SK-N-MC (cell line): ENCODE data around the gene ALG12.

Source experiments
- DNase-seq: peaks from one replicate; pipeline ENCODE4 v3.0.0-alpha.2; 2011; ENCODE audit warnings: low read depth, low spot score
- H3K27ac ChIP-seq: fragments of 200-600 bp; sonication (generic); 2 replicates; pipeline ENCODE4 v1.5.1; 2016; ENCODE audit warnings: mixed run types
- H3K36me3 ChIP-seq: fragments of 200-600 bp; sonication (generic); 2 replicates; pipeline ENCODE4 v1.6.1; 2017; ENCODE audit warnings: antibody characterized with exemption, low read length, mixed read lengths; ENCODE audit not compliant: insufficient read depth
- H3K4me3 ChIP-seq: fragments of 200-600 bp; sonication (generic); 2 replicates; pipeline ENCODE4 v1.5.1; 2016
- H3K9ac ChIP-seq: fragments of 200-600 bp; sonication (generic); 2 replicates; pipeline ENCODE4 v1.8.0; 2017; ENCODE audit warnings: mixed run types, mixed read lengths; ENCODE audit not compliant: insufficient read length
- H3K9me3 ChIP-seq: fragments of 200-600 bp; sonication (generic); 2 replicates; pipeline ENCODE4 v1.6.1; 2017; ENCODE audit warnings: low read depth, mild to moderate bottlenecking, antibody characterized with exemption, low read length, moderate library complexity, mixed read lengths
- EZH2 ChIP-seq: fragments of 200-600 bp; sonication (generic); IDR thresholded peaks from one replicate; pipeline ENCODE4 v1.6.1; 2017; ENCODE audit warnings: antibody characterized with exemption
- FOXP2 ChIP-seq: optimal IDR thresholded peaks from 2 replicates; pipeline ENCODE3; 2011; ENCODE audit warnings: mild to moderate bottlenecking, moderate library complexity; ENCODE audit not compliant: insufficient read depth; ENCODE audit errors: extremely low read length, control extremely low read depth
- POLR2AphosphoS5 ChIP-seq: IDR thresholded peaks from 2 replicates; pipeline ENCODE4 v1.6.1; 2012; ENCODE audit warnings: mild to moderate bottlenecking, low read depth, low read length, borderline replicate concordance

The ALG12 gene

DNA sequence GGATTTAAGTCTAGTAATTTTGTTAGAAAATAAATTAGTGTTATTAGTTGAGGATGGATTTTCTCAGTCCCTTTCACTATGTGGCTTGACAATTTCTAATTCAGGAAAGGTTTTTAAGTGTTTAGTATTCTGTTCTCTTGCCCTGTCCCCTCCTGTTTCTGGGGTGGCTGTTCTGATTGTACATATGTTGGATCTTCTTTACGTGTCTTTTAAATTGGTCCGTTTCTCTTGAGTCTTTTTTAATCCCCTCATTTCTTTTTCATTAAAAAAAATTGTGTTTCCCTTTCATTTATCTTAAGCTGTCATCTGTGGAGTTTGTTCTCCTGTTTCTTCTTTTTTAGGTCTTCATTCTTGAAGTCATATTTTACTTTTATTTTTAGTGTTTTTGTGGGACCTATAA is 52.1 kb downstream of the ALG12 start:
- H3K36me3 ChIP-seq: peaks cover 43% of the 10 kb centered on the region
- peaks cover 23% of the 10 kb centered on the region for H3K9me3 ChIP-seq
- H3K27ac ChIP-seq: no peak overlapping the region
- no peak overlapping the region for H3K4me3 ChIP-seq
- TF ChIP-seq POLR2AphosphoS5 (no peak), EZH2 (no peak), FOXP2 (no peak)
- no peak overlapping the region for H3K9ac ChIP-seq
- no peak for DNase-seq

- H3K9ac ChIP-seq: no peak overlapping the region
- no peak overlapping the region for H3K27ac ChIP-seq
- TF ChIP-seq FOXP2: no peak
- TF ChIP-seq EZH2: no peak
- no peak for TF ChIP-seq POLR2AphosphoS5
Measured at GRCh38 chr22:49865156-49865555, 53.1 kb downstream of the ALG12 start.

GRCh38 chr22:49863931-49864330 is 54.3 kb downstream of the ALG12 start:
- TF ChIP-seq POLR2AphosphoS5 (no peak), EZH2 (no peak)
- Histone ChIP-seq H3K9me3 (peaks cover 15% of the 10 kb centered on the region), H3K4me3 (no peak overlapping the region), H3K36me3 (peaks cover 29% of the 10 kb centered on the region), H3K9ac (no peak overlapping the region), H3K27ac (no peak overlapping the region)
- no peak for DNase-seq

More at GRCh38 chr22:49865156-49865555, 53.1 kb downstream of the ALG12 start:
- no peak overlapping the region for H3K4me3 ChIP-seq
- H3K9me3 ChIP-seq: peaks cover 23% of the 10 kb centered on the region
- no peak for DNase-seq
- H3K36me3 ChIP-seq: peaks cover 41% of the 10 kb centered on the region

DNA sequence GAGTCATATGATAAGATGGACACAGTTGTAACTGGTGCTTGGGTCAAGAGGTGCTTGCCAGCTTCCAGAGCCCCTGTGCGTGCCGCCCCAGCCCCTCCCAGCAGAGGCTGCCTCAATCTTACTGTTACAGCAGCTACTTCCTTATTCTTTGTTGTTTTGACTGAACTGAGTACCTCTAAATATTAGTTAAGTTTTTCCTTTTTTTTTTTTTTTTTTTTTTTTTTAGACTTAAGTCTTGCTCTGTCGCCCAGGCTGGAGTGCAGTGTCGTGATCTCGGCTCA is 55.8 kb downstream of the ALG12 start:
- TF ChIP-seq POLR2AphosphoS5 (no peak), EZH2 (no peak), FOXP2 (no peak)
- Histone ChIP-seq H3K27ac (no peak overlapping the region), H3K4me3 (no peak overlapping the region), H3K36me3 (peaks cover 25% of the 10 kb centered on the region), H3K9ac (no peak overlapping the region), H3K9me3 (peaks cover 8% of the 10 kb centered on the region)
- DNase-seq: no peak

GRCh38 chr22:49861642-49862495 is 56.4 kb downstream of the ALG12 start:
- Histone ChIP-seq H3K36me3 (peaks cover 25% of the 10 kb centered on the region), H3K27ac (no peak overlapping the region), H3K4me3 (no peak overlapping the region), H3K9me3 (peaks cover 3% of the 10 kb centered on the region; the same call in 1 of the 2 replicates), H3K9ac (no peak overlapping the region)
- TF ChIP-seq FOXP2 (no peak), POLR2AphosphoS5 (no peak), EZH2 (no peak)
- DNase-seq: no peak

GRCh38 chr22:49858827-49859226 is 59.4 kb downstream of the ALG12 start:
- no peak for TF ChIP-seq FOXP2
- TF ChIP-seq EZH2: no peak
- no peak for TF ChIP-seq POLR2AphosphoS5
- Histone ChIP-seq H3K9ac (no peak overlapping the region), H3K27ac (no peak overlapping the region), H3K36me3 (peaks cover 16% of the 10 kb centered on the region; the same call in 1 of the 2 replicates), H3K4me3 (no peak overlapping the region), H3K9me3 (no peaks in the 10 kb centered on the region)
- no peak for DNase-seq

DNA sequence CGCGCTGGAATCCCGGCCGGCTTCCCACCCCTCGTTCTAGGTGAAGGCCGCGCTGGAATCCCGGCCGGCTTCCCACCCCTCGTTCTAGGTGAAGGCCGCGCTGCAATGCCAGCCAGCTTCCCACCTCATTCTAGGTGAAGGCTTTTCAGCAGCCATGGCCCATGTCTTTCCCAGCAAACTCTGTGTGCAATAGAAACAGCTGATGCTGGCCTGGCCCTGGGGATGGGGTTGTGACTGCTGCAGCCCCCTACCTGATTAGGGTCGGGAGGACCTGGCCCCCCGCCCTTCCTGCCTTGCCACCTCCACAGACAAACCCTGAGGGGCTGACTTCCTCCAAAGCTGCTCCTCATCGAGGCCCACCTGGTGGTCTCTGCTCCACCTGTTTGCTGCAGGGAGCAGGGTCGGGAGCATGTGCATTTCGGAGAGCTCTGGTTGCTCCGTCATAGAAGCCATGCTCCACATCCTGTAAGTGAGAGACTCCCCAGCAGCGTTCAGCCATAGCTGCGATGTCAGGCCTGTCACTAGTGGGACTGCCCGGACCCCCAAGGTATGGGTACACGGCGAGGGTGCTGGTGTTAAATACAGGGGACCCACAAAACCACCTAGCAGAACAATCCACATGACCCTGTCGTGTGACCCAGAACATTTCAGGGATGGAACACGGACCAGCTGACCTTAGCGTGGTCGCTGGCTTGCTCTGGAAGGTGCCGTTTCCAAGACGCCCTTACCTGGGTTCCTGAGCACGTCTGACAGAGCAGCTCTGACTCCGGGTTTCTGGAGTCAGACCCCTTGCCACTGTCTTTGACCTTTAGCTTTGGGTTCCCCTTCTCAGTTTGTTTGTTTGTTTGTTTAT is 61.2 kb downstream of the ALG12 start:
- no peak overlapping the region for H3K4me3 ChIP-seq
- H3K9ac ChIP-seq: no peak overlapping the region
- no peak for TF ChIP-seq FOXP2
- no peaks in the 10 kb centered on the region for H3K9me3 ChIP-seq
- DNase-seq: no peak
- no peak overlapping the region for H3K27ac ChIP-seq
- peaks cover 14% of the 10 kb centered on the region; the same call in 1 of the 2 replicates for H3K36me3 ChIP-seq

DNA sequence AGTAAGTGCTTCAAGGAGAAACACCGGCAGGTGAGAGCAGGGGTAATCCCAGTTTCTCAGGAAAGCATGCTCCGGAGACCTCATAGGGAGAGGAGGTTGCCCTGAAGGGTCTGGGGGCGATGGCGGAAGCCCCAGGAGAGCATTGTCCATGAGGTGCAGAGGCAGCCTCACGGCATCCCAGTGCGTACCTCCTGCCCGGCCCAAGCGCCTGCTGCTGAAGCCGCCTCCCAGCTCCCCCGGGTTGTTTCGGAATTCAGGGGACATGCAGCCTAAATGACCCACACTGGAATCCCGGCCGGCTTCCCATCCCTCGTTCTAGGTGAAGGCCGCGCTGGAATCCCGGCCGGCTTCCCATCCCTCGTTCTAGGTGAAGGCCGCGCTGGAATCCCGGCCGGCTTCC is 61.9 kb downstream of the ALG12 start:
- Histone ChIP-seq H3K9ac (no peak overlapping the region), H3K27ac (no peak overlapping the region)
- no peak for DNase-seq

More for the DNA sequence above, 61.9 kb downstream of the ALG12 start:
- peaks cover 14% of the 10 kb centered on the region; the same call in 1 of the 2 replicates for H3K36me3 ChIP-seq
- no peaks in the 10 kb centered on the region for H3K9me3 ChIP-seq
- TF ChIP-seq EZH2 (no peak), POLR2AphosphoS5 (no peak), FOXP2 (no peak)
- no peak overlapping the region for H3K4me3 ChIP-seq
